RPMI7951 (cell line): ENCODE results near the gene CYLD. TPM values are rescaled to one million over a fixed set of nuclear protein-coding genes. Genes with fewer than 3 reads are reported as not detected.
A peak's percentile ranks its signal among the peaks of the same experiment; 100 is the strongest.

ENCODE experiments used
- DNase-seq: peaks from one replicate; pipeline ENCODE4 v3.0.0-alpha.2; 2012; ENCODE audit warnings: low read depth
- total RNA-seq: library from RNA; depleted of rRNA; stranded (reverse); fragments of >200 nt; shearing (Covaris generic); gene quantifications from 2 replicates; pipeline ENCODE4 v1.2.3, GENCODE V29; 2014

Gene CYLD
- total RNA-seq, 1 experiment from 2014 or later, result 39.5 TPM

DNA sequence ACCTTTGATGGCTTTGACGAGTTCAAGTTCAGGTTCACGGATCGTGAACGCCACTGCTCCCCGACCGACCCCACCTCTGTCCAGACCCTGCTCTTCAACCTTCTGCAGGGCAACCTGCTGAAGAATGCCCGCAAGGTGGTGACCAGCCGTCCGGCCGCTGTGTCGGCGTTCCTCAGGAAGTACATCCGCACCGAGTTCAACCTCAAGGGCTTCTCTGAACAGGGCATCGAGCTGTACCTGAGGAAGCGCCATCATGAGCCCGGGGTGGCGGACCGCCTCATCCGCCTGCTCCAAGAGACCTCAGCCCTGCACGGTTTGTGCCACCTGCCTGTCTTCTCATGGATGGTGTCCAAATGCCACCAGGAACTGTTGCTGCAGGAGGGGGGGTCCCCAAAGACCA lies 30.8 kb upstream of the CYLD start:
- DNase-seq, result no peak

GRCh38 chr16:50711862-50712559 lies 29.9 kb upstream of the CYLD start:
- DNase-seq, result no peak

- no peak for DNase-seq
Measured at GRCh38 chr16:50712560-50712898, 29.4 kb upstream of the CYLD start.

GRCh38 chr16:50712956-50713355 lies 28.9 kb upstream of the CYLD start:
- no peak for DNase-seq

- no peak for DNase-seq
Measured at GRCh38 chr16:50717091-50717490, 24.8 kb upstream of the CYLD start.

DNA sequence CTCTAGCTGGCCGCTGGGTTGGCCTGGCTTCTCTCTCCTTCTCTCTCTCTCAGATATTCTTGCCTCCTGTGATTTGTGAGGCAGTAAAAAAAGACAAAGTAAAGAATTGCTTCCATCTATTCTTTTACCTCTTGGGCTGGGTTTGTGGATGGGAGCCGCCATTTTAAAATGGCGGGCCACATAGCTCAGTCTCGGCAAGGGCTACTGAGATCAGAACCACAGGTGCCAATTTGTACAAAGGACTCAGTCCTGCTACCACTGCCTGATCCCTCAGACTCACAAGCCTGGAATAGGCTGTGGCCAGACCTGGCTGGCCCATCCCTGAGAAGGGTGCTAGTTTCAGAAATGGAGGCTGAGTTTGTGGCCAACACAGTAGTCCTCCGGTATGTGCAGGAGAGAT lies 24.4 kb upstream of the CYLD start:
- DNase-seq, result no peak

GRCh38 chr16:50718061-50718760 lies 23.7 kb upstream of the CYLD start:
- peak; percentile 45 for DNase-seq

DNA sequence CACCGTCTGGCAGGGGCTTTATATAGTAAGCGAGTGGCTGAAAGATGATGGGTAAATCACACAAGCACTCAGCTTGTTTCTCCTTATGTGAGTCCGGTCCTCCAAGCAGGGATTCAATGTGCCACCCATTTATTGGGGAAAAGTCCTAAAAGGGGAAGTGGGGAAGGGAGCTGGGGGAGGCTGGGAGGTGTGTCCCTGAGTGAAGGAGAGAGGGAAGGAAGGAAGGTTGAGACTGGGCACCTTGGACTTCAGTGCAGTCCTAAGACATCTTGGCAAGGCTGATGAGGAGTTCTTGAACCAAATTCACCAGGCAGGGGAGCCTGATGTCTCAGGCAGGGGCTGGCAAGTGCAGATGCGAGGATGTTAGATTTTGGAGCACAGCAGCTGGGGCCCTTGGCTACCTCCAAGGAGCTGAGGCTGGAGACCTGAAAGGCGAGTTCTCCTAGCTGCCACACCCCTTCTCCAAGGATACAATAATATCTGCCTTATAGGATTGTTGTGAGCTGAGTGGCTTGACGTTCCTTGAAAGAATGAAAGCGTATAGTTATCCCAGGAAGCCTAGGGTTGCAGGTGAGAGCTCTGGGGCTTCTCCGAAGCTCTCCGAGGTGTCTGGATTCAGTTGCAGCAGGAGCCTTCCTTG lies 23.0 kb upstream of the CYLD start:
- DNase-seq, result no peak

DNA sequence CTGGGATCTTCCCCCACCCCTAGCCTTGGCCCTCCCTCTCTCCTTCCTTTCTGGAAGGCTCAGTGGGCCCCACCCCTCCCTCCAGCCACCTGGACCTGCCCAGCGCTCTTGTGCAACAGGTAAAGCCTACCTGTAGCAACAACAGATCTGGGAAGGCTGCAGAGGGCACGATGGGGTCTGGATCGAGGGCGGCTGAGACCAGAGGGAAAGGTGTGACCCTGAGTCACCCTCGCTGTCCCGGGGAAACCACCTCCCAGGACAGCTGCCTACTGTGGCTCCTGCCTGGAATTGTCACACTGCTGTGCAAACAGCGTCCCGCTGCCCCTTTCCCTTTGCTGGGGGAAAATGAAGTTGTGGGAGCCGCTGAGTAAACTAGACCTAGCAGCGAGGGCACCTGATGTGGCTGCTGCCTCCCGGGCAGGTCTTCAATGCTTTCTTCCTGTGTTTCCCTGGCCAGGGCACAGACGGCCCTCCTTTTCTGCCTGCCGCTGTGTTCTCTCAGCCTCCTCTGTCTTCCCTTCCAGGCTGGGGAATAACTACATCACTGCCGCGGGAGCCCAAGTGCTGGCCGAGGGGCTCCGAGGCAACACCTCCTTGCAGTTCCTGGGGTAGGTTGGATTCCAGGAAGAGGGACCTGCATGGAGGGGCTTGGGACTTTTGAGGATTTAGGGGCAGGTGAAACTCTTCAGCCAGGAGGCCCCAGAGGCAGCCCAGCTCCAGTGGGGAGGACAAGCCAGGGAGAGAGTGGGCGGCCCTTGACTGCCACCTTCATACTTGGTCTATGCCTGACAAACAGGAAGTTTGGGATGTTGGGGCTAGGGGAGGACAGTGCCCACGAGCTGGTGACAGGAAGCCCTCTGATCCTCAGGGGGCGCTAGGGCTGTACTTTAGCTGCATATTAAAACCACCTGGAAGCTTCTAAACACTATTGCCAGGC lies 22.2 kb upstream of the CYLD start:
- DNase-seq, result no peak

- no peak for DNase-seq
Measured at GRCh38 chr16:50721549-50722404, 20.1 kb upstream of the CYLD start.

DNA sequence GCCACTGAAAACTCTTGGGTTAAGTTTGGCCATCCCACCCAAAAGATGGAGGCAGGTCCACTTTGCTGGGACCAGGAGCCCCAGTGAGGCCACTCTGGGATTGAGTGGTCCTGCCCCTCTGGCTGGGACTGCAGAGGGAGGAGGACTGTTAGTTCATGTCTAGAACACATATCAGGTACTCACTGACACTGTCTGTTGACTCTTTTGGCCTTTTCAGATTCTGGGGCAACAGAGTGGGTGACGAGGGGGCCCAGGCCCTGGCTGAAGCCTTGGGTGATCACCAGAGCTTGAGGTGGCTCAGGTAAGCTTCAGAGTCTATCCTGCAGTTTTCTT lies 19.5 kb upstream of the CYLD start:
- no peak for DNase-seq

- no peak for DNase-seq
Measured at GRCh38 chr16:50722960-50723359, 18.9 kb upstream of the CYLD start.

- DNase-seq, result no peak
Measured at GRCh38 chr16:50724306-50724705, 17.6 kb upstream of the CYLD start.

DNA sequence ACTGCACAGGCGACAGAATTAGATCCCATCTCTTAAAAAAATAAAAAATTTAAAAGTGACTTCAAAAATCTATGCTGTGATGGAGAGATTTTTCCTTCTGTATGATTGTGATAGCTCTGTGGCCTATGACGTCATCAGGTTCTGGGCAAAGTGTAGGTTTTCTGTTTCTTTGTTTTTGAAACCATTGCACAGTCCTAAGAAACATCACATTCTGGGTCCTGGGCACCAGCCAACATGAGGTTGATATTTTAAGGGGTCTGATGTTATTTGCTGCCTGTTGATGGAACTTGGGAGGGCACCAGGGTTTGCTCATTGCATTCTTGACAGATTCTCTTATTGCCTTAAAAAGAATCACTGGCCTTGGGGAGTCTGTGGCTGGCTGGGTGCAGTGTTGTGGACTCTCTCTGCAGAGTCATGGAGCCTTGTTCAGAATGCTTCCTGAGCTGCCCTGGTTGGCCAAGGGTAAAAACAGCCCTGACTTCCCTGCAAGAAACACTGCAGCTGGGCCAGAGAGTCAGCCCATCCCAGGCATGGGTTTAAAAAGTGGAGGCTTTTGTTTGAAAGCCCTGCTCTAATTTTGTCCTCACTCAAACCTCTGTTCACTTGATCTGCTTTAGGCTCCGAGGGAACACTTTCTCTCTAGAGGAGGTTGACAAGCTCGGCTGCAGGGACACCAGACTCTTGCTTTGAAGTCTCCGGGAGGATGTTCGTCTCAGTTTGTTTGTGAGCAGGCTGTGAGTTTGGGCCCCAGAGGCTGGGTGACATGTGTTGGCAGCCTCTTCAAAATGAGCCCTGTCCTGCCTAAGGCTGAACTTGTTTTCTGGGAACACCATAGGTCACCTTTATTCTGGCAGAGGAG lies 10.5 kb upstream of the CYLD start:
- no peak for DNase-seq

DNA sequence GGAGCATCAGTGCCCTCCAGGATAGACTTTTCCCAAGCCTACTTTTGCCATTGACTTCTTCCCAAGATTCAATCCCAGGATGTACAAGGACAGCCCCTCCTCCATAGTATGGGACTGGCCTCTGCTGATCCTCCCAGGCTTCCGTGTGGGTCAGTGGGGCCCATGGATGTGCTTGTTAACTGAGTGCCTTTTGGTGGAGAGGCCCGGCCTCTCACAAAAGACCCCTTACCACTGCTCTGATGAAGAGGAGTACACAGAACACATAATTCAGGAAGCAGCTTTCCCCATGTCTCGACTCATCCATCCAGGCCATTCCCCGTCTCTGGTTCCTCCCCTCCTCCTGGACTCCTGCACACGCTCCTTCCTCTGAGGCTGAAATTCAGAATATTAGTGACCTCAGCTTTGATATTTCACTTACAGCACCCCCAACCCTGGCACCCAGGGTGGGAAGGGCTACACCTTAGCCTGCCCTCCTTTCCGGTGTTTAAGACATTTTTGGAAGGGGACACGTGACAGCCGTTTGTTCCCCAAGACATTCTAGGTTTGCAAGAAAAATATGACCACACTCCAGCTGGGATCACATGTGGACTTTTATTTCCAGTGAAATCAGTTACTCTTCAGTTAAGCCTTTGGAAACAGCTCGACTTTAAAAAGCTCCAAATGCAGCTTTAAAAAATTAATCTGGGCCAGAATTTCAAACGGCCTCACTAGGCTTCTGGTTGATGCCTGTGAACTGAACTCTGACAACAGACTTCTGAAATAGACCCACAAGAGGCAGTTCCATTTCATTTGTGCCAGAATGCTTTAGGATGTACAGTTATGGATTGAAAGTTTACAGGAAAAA lies 9.7 kb upstream of the CYLD start:
- DNase-seq, result no peak

DNA sequence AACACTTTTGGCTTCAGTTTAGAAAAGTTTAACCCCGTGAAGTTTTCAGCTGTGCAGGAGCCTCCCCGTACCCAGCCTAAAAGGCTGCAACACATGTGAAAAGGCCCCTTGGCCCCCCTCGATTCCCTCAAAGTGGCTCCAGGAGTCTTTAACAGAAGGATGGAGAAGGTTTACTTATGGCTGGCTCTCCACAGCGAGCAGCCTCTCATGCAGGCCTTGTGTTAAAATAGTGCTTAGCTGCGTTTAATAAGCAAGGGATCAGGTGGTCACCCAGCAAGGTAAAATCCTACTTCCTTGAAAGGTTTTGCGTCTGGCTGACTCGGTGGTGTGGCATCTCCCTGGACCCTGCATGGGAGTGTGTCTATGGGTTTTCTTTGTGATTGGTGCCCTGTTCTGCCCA lies 8.4 kb upstream of the CYLD start:
- DNase-seq, result no peak

DNA sequence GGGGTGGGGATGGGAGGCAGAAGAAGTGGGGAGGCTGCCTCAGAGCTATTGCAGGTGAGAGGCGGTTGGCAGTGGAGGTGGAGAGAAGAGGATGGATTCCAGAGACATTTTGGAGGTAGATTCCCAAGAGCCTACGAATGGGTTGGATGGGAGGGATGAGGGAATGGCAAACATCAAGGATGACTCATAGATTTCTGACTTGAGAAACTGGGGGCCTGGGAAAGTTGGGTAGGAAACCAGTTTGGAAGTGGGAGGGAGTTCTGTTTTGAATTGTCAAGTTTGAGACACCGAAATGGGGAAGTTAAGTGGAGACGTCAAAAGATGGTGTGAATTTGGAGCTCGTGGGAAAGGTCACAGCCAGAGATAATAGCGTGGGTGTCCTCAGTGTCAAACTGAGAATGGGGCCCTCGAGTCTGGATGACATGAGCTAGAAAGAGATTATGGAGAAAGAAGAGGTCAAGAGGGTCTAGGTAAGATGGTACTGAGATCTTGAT lies 6.2 kb upstream of the CYLD start:
- DNase-seq, result no peak

- DNase-seq, result no peak
Measured at GRCh38 chr16:50736448-50736847, 5.4 kb upstream of the CYLD start.

DNA sequence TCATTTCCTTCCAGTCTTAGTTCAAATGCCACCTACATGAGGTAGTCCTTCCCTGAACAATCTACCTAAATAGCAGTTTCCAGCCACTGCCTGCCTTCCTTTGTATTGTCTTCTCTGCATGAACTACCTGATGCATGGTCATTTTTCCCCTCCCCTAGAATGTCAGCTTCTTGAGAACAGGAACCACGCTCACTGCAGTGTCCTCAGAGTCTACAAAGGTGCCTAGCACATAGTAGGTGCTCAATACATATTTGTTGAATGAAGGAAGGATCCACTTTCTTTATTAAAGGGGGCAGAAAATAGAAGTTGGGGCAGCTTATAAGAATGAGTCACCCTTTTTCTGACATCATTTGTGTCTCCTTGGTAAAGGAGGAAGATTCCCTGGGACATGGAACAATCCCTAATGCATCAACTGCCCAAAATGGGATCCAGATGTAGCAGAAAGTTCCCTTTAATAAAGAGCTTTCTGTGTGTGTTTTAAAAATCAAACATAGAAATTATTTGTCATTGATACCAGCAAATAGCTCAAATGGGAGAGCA lies 4.4 kb upstream of the CYLD start:
- peak; percentile 49 for DNase-seq
